Thoracic aorta (tissue), 2 donors: Measurements from ENCODE around the gene OR8D2. TPM values are rescaled to one million over a fixed set of nuclear protein-coding genes. Genes with fewer than 3 reads are reported as not detected.
"Not testable (repeated sequence)": the region's sequence is repeated elsewhere in the genome, so short reads cannot be mapped to it uniquely, and the experiment has no call there.

ENCODE experiments used
- ATAC-seq: fragments of 150-250 bp; one replicate; pipeline ENCODE4 v1.8.0; 2017; ENCODE audit warnings: low read depth; ENCODE audit not compliant: insufficient number of reproducible peaks, low FRiP score
- DNase-seq: peaks from one replicate; pipeline ENCODE4 v3.0.0-alpha.2; 2020; ENCODE audit warnings: low spot score
- H3K27ac ChIP-seq, 2 donors: fragments of 200-600 bp; sonication (generic); 1 replicate in 1 of 2; 2 replicates in 1 of 2; pipeline ENCODE4 v1.5.1; 2016; ENCODE audit warnings: mild to moderate bottlenecking in 2 of 2, moderate library complexity in 2 of 2
- H3K27me3 ChIP-seq: fragments of 200-600 bp; sonication (generic); replicated peaks from 2 replicates; pipeline ENCODE4 v1.6.0; 2016; ENCODE audit warnings: mild to moderate bottlenecking; ENCODE audit not compliant: insufficient read depth
- H3K36me3 ChIP-seq: fragments of 200-600 bp; sonication (generic); one replicate; pipeline ENCODE4 v1.5.1; 2016
- H3K4me1 ChIP-seq, 2 donors: fragments of 200-600 bp; sonication (generic); 1 replicate in 1 of 2; 2 replicates in 1 of 2; pipeline versions ENCODE4 v1.5.1 to v1.6.0; 2016; ENCODE audit warnings: low read depth in 2 of 2, mild to moderate bottlenecking in 1 of 2; ENCODE audit not compliant: control insufficient read depth in 1 of 2
- H3K4me3 ChIP-seq: fragments of 200-600 bp; sonication (generic); 2 replicates; pipeline ENCODE4 v1.5.1; 2016; ENCODE audit warnings: mild to moderate bottlenecking
- H3K9me3 ChIP-seq: fragments of 200-600 bp; sonication (generic); 2 replicates; pipeline ENCODE4 v1.5.1; 2016
- CTCF ChIP-seq: fragments of 200-600 bp; sonication (generic); IDR thresholded peaks from one replicate; pipeline ENCODE4 v1.5.1; 2019; ENCODE audit warnings: antibody characterized with exemption
- total RNA-seq, 2 donors: library from RNA; depleted of rRNA; stranded (reverse); fragments of >200 nt; gene quantifications; one replicate each; pipeline versions ENCODE4 v1.1.0 to v1.2.3, GENCODE V29; 2016

Gene OR8D2
- total RNA-seq, 2 donors from 2014 or later: not detected

- no peaks in the 10 kb centered on the region for H3K27me3 ChIP-seq
- H3K36me3 ChIP-seq: no peaks in the 10 kb centered on the region
- no peaks in the 10 kb centered on the region for H3K4me1 ChIP-seq
- H3K9me3 ChIP-seq: no peaks in the 10 kb centered on the region
- ATAC-seq: no peak
- no peak overlapping the region for H3K27ac ChIP-seq
- no peak for TF ChIP-seq CTCF
- DNase-seq: no peak
- H3K4me3 ChIP-seq: no peak overlapping the region
Measured at GRCh38 chr11:124277207-124277606, 42.8 kb downstream of the OR8D2 start.

- TF ChIP-seq CTCF: no peak
- H3K27me3 ChIP-seq: no peaks in the 10 kb centered on the region
- no peak for ATAC-seq
Measured at GRCh38 chr11:124276081-124276480, 43.9 kb downstream of the OR8D2 start.

GRCh38 chr11:124274000-124274399 is 46.0 kb downstream of the OR8D2 start:
- no peak for TF ChIP-seq CTCF
- DNase-seq (no peak), ATAC-seq (no peak)
- Histone ChIP-seq H3K27me3 (no peaks in the 10 kb centered on the region), H3K4me3 (no peak overlapping the region), H3K4me1 (no peaks in the 10 kb centered on the region), H3K27ac (no peak overlapping the region), H3K9me3 (no peaks in the 10 kb centered on the region), H3K36me3 (no peaks in the 10 kb centered on the region)

More at GRCh38 chr11:124276081-124276480, 43.9 kb downstream of the OR8D2 start:
- no peaks in the 10 kb centered on the region for H3K36me3 ChIP-seq
- no peaks in the 10 kb centered on the region for H3K4me1 ChIP-seq
- DNase-seq: no peak
- no peak overlapping the region for H3K27ac ChIP-seq
- no peaks in the 10 kb centered on the region for H3K9me3 ChIP-seq
- H3K4me3 ChIP-seq: no peak overlapping the region

- ATAC-seq: not testable (repeated sequence)
Measured at GRCh38 chr11:124270886-124271285, 49.1 kb downstream of the OR8D2 start.

More at GRCh38 chr11:124270886-124271285, 49.1 kb downstream of the OR8D2 start:
- not testable (repeated sequence) for DNase-seq, H3K4me3 ChIP-seq, H3K36me3 ChIP-seq, H3K9me3 ChIP-seq, H3K27me3 ChIP-seq, H3K4me1 ChIP-seq, H3K27ac ChIP-seq

Other genes with a start within 250 kb of the OR8D2 start
- 10 to 100 TPM; 32.8 to 44.4 TPM for gene VWA5A, start 204.7 kb downstream of the OR8D2 start, total RNA-seq
- not detected for gene OR10D3, start 136.9 kb downstream of the OR8D2 start, total RNA-seq
- gene OR8G1, start 79.1 kb downstream of the OR8D2 start, total RNA-seq: not detected
- not detected for gene OR8G5, start 63.8 kb downstream of the OR8D2 start, total RNA-seq
- not detected for gene OR8D1, start 6.2 kb downstream of the OR8D2 start, total RNA-seq
- gene OR8B2, start 64.3 kb upstream of the OR8D2 start, total RNA-seq: not detected
- not detected for gene OR8B3, start 78.8 kb upstream of the OR8D2 start, total RNA-seq
- gene OR8B4, start 104.7 kb upstream of the OR8D2 start, total RNA-seq: not detected
- not detected for gene OR8B8, start 125.5 kb upstream of the OR8D2 start, total RNA-seq
- gene OR8B12, start 223.5 kb upstream of the OR8D2 start, total RNA-seq: not detected
- gene OR8A1, start 249.8 kb upstream of the OR8D2 start, total RNA-seq: under 1 TPM in 1 of 2 donors, not detected in 1; 0.81 TPM